HCT116 (cell line): ENCODE data around the gene CDKL2.

ENCODE experiments used
- CTCF ChIP-seq, 3 experiments: fragments of 200-600 bp in 1 of 3; sonication (generic) in 1 of 3; IDR thresholded peaks in 2 of 3; conservative IDR thresholded peaks in 1 of 3; 2 replicates each; pipeline ENCODE4 v1.5.1; 2012 to 2017; ENCODE audit warnings: low read depth in 2 of 3, low read length in 2 of 3, antibody characterized with exemption in 1 of 3, borderline replicate concordance in 1 of 3, control low read depth in 1 of 3, mild to moderate bottlenecking in 1 of 3, mixed read lengths in 1 of 3, mixed run types in 1 of 3, moderate library complexity in 1 of 3; ENCODE audit not compliant: insufficient read depth in 1 of 3
- EZH2 ChIP-seq: fragments of 200-600 bp; sonication (generic); IDR thresholded peaks from 2 replicates; pipeline ENCODE4 v1.6.1; 2017; ENCODE audit warnings: antibody characterized with exemption, mixed run types
- MAX ChIP-seq: IDR thresholded peaks from 2 replicates; pipeline ENCODE4 v1.6.1; 2012
- POLR2A ChIP-seq: IDR thresholded peaks from 2 replicates; pipeline ENCODE4 v1.7.0; 2011; ENCODE audit warnings: borderline replicate concordance; ENCODE audit not compliant: insufficient read depth, insufficient read length; ENCODE audit errors: extremely low read depth
- RAD21 ChIP-seq: IDR thresholded peaks from 2 replicates; pipeline ENCODE4 v1.6.1; 2012; ENCODE audit warnings: low read depth, mild to moderate bottlenecking
- REST ChIP-seq: IDR thresholded peaks from 2 replicates; pipeline ENCODE4 v1.6.1; 2012; ENCODE audit warnings: low read depth
- YY1 ChIP-seq: IDR thresholded peaks from 2 replicates; pipeline ENCODE4 v1.6.1; 2011; ENCODE audit warnings: low read length, low read depth, moderate library complexity, mild to moderate bottlenecking; ENCODE audit not compliant: insufficient replicate concordance; ENCODE audit errors: extremely low read depth

GRCh38 chr4:75678473-75678872 is 48.1 kb upstream of the CDKL2 start:
- TF ChIP-seq CTCF (IDR thresholded peaks at IDR 0.05 in 2 of 3, conservative IDR thresholded peaks at IDR 0.05 in 1 of 3; ENCODE audit: borderline replicate concordance in 1 of 3, insufficient read depth in 1 of 3, low read depth in 2 of 3, low read length in 2 of 3) (no peak), POLR2A (no peak), EZH2 (no peak), REST (no peak), YY1 (no peak), MAX (no peak), RAD21 (no peak)
